Fibroblast of skin of left quadriceps (primary cell): ENCODE data around the gene SCAND1.

Experiments used
- DNase-seq, 2 experiments: peaks; one replicate each; pipeline ENCODE4 v3.0.0-alpha.2; 2013; ENCODE audit warnings: low read depth in 2 of 2

SCAND1 gene

DNA sequence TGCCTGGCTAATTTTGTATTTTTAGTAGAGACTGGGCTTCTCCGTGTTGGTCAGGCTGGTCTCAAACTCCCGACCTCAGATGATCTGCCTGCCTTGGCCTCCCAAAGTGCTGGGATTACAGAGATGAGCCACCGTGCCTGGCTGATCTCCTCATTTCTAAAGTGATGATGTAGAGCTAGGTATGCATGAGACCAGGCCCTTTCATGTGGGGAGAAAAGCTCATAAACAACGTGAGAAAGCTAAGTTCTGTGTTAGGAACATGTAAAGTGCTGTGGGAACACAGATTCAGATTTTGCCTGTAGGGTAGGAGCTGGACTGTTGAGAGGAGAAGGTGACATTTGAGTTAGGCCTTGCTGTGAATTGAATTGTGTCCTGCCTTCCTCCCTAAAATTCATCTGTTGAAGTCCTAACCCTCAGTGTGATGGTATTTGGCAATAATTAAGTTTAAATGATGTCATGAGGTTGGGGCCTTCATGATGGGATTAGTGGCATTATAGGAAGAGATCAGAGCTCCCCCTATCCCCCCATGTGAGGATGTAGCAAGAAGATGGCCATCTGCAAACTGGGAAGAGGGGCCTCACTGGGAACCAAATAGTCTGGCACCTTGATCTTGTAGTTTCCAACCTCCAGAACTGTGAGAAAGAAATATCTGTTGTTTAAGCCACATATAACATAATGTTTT is 49.2 kb downstream of the SCAND1 start:
- no peak for DNase-seq

DNA sequence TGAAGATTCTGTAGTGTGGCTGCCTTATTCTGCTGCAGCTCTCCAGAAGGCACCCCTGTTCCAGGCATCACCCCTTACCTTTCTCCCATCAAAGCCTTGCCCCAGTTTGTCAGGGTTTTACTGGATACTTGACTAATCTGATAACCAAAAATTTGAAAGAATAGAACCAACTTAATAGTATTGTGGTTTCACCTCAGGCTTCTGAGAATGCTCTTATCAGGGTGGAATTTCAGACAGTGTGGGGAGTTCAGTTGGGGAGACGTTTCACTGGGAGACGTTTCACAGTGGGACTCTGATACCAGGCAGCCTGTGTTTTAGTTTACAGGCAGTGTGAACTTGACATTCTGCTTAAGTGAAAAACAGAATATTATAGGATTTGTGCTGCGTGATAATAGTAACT is 50.5 kb downstream of the SCAND1 start:
- DNase-seq, result no peak
